Measurements from ENCODE around the gene ITGB3BP. TPM values are rescaled to one million over a fixed set of nuclear protein-coding genes. Genes with fewer than 3 reads are reported as not detected.
"Not testable (repeated sequence)": the region's sequence is repeated elsewhere in the genome, so short reads cannot be mapped to it uniquely, and the experiment has no call there.

ITGB3BP gene
- total RNA-seq, 1 donor from 2014 or later: 110 TPM

DNA sequence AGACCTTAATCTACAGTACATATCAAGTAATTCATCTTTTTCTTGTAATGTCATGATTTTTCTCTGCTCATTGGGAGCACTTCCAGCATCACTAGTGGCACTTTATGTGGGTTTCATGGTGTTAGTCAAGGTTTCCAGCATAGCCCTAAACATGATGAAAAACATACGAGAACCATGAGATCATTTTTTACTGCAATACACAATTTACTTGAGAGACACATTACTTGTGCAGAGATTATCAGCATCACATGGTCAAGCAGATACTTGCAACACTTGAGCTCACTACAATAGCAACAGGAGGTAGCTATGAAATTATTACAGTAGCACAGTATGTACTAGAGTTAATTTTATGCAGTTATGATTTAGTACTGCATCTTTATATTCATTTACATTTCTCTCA, 36.4 kb downstream of the ITGB3BP start:
- no peaks in the 10 kb centered on the region for H3K4me1 Mint-ChIP-seq
- H3K27ac Mint-ChIP-seq: no peak overlapping the region
- Histone ChIP-seq H3K27ac (no peak overlapping the region), H3K79me2 (ENCODE audit: low read depth) (no peaks in the 10 kb centered on the region), H3K9ac (no peak overlapping the region), H2AFZ (replicated peaks) (no peak overlapping the region), H3K27me3 (no peaks in the 10 kb centered on the region), H3K4me3 (no peak overlapping the region), H3K9me3 (ENCODE audit: low read depth) (no peaks in the 10 kb centered on the region), H3K4me1 (no peaks in the 10 kb centered on the region), H3K4me2 (no peak overlapping the region), H3F3A (ENCODE audit: low read depth) (no peaks in the 10 kb centered on the region), H4K20me1 (ENCODE audit: low read depth) (peaks cover 8% of the 10 kb centered on the region), H3K36me3 (no peaks in the 10 kb centered on the region)
- DNase-seq (ENCODE audit: low spot score): no peak
- H3K27me3 Mint-ChIP-seq (ENCODE audit: insufficient read depth, low read depth): peaks cover 2% of the 10 kb centered on the region
- H3K9me3 Mint-ChIP-seq: no peaks in the 10 kb centered on the region
- H3K4me3 Mint-ChIP-seq: no peak overlapping the region
- H3K36me3 Mint-ChIP-seq: peaks cover 1% of the 10 kb centered on the region
- TF ChIP-seq, protein P1, sequence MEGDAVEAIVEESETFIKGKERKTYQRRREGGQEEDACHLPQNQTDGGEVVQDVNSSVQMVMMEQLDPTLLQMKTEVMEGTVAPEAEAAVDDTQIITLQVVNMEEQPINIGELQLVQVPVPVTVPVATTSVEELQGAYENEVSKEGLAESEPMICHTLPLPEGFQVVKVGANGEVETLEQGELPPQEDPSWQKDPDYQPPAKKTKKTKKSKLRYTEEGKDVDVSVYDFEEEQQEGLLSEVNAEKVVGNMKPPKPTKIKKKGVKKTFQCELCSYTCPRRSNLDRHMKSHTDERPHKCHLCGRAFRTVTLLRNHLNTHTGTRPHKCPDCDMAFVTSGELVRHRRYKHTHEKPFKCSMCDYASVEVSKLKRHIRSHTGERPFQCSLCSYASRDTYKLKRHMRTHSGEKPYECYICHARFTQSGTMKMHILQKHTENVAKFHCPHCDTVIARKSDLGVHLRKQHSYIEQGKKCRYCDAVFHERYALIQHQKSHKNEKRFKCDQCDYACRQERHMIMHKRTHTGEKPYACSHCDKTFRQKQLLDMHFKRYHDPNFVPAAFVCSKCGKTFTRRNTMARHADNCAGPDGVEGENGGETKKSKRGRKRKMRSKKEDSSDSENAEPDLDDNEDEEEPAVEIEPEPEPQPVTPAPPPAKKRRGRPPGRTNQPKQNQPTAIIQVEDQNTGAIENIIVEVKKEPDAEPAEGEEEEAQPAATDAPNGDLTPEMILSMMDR (IDR thresholded peaks at IDR 0.05): no peak
- TF ChIP-seq EZH2 (IDR thresholded peaks at IDR 0.05) (no peak), EZH2phosphoT487 (IDR thresholded peaks at IDR 0.05) (no peak)

GRCh38 chr1:63480057-63480456, 43.0 kb downstream of the ITGB3BP start:
- no peak for DNase-seq (ENCODE audit: low spot score)
- no peaks in the 10 kb centered on the region for H3F3A ChIP-seq (ENCODE audit: low read depth)
- Mint-ChIP-seq H3K27me3 (ENCODE audit: insufficient read depth, low read depth) (no peaks in the 10 kb centered on the region), H3K9me3 (no peaks in the 10 kb centered on the region), H3K4me1 (no peaks in the 10 kb centered on the region), H3K36me3 (peaks cover 12% of the 10 kb centered on the region), H3K27ac (no peak overlapping the region), H3K4me3 (no peak overlapping the region)
- H3K27me3 ChIP-seq: no peaks in the 10 kb centered on the region
- H3K9ac ChIP-seq: no peak overlapping the region
- no peak overlapping the region for H3K27ac ChIP-seq
- no peak overlapping the region for H3K4me2 ChIP-seq
- no peaks in the 10 kb centered on the region for H3K9me3 ChIP-seq (ENCODE audit: low read depth)
- no peak overlapping the region for H2AFZ ChIP-seq (replicated peaks)
- no peaks in the 10 kb centered on the region for H3K79me2 ChIP-seq (ENCODE audit: low read depth)
- H3K36me3 ChIP-seq: no peaks in the 10 kb centered on the region
- no peak for TF ChIP-seq EZH2phosphoT487 (IDR thresholded peaks at IDR 0.05)
- TF ChIP-seq, protein P1 (IDR thresholded peaks at IDR 0.05): no peak
- no peak for TF ChIP-seq EZH2 (IDR thresholded peaks at IDR 0.05)
- no peak overlapping the region for H3K4me3 ChIP-seq
- no peaks in the 10 kb centered on the region for H4K20me1 ChIP-seq (ENCODE audit: low read depth)
- H3K4me1 ChIP-seq: no peaks in the 10 kb centered on the region

DNA sequence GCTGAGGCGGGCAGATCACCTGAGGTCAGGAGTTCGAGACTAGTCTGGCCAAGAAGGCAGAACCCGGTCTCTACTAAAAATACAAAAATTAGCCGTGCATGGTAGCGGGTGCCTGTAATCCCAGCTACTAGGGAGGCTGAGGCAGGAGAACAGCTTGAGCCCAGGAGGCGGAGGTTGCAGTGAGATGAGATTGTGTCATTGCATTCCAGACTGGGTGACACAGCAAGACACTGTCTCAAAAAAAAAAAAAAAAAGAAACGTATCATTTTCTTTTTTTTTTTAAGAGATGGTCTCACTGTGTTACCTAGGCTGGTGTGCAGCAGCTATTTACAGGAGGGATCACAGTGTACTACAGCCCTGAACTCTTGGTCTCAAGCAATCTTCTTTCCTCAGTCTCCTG, 47.3 kb downstream of the ITGB3BP start:
- TF ChIP-seq, protein P1 (IDR thresholded peaks at IDR 0.05): no peak
- TF ChIP-seq EZH2phosphoT487 (IDR thresholded peaks at IDR 0.05): no peak
- TF ChIP-seq EZH2 (IDR thresholded peaks at IDR 0.05): no peak
- no peak overlapping the region for H3K27ac ChIP-seq
- no peaks in the 10 kb centered on the region for H3K4me1 ChIP-seq
- Mint-ChIP-seq H3K27me3 (ENCODE audit: insufficient read depth, low read depth) (no peaks in the 10 kb centered on the region), H3K4me3 (no peak overlapping the region), H3K9me3 (peaks cover 7% of the 10 kb centered on the region), H3K27ac (no peak overlapping the region), H3K36me3 (peaks cover 22% of the 10 kb centered on the region), H3K4me1 (no peaks in the 10 kb centered on the region)
- H3K36me3 ChIP-seq: peaks cover 1% of the 10 kb centered on the region
- H3F3A ChIP-seq (ENCODE audit: low read depth): no peaks in the 10 kb centered on the region
- no peaks in the 10 kb centered on the region for H3K9me3 ChIP-seq (ENCODE audit: low read depth)
- H2AFZ ChIP-seq (replicated peaks): no peak overlapping the region
- no peak for DNase-seq (ENCODE audit: low spot score)
- H3K9ac ChIP-seq: no peak overlapping the region
- H3K27me3 ChIP-seq: no peaks in the 10 kb centered on the region
- H3K79me2 ChIP-seq (ENCODE audit: low read depth): no peaks in the 10 kb centered on the region
- no peak overlapping the region for H3K4me3 ChIP-seq
- no peak overlapping the region for H3K4me2 ChIP-seq
- no peaks in the 10 kb centered on the region for H4K20me1 ChIP-seq (ENCODE audit: low read depth)

- H2AFZ ChIP-seq (replicated peaks); H3K4me1 Mint-ChIP-seq; H3K4me3 Mint-ChIP-seq; H3K36me3 ChIP-seq; DNase-seq (ENCODE audit: low spot score); H3F3A ChIP-seq (ENCODE audit: low read depth); H3K27me3 ChIP-seq; H3K79me2 ChIP-seq (ENCODE audit: low read depth); H3K9me3 ChIP-seq (ENCODE audit: low read depth); H3K27ac Mint-ChIP-seq; H3K9ac ChIP-seq; H3K27ac ChIP-seq; H3K4me1 ChIP-seq; H3K4me2 ChIP-seq; H3K4me3 ChIP-seq; H4K20me1 ChIP-seq (ENCODE audit: low read depth); H3K27me3 Mint-ChIP-seq (ENCODE audit: insufficient read depth, low read depth): not testable (repeated sequence)
- peaks cover 20% of the 10 kb centered on the region for H3K36me3 Mint-ChIP-seq
- H3K9me3 Mint-ChIP-seq: peaks cover 14% of the 10 kb centered on the region
Measured at GRCh38 chr1:63468683-63469082, 54.3 kb downstream of the ITGB3BP start.
